ENCODE data around the gene GP1BB.

- TF ChIP-seq CTCF (IDR thresholded peaks at IDR 0.05) (no peak), POLR2A (IDR thresholded peaks at IDR 0.05) (no peak)
Measured at GRCh38 chr22:19770349-19771220, 47.2 kb downstream of the GP1BB start.
